Tibial nerve (tissue), 4 donors: ENCODE measurements around the gene JAZF1.

Source experiments
- EP300 ChIP-seq, 2 donors: sonication (generic); formaldehyde crosslinking; IDR thresholded peaks; one replicate each; pipeline ENCODE4 v1.6.1; 2017; ENCODE audit warnings: antibody characterized with exemption in 2 of 2, mild to moderate bottlenecking in 1 of 2
- POLR2A ChIP-seq, 2 donors: fragments of 450-650 bp; IDR thresholded peaks; one replicate each; pipeline ENCODE4 v1.6.1; 2017; ENCODE audit warnings: antibody characterized with exemption in 2 of 2, mild to moderate bottlenecking in 2 of 2, moderate library complexity in 2 of 2
- TF ChIP-seq, protein P1 (sequence below), 5 experiments: fragments of 200-600 bp in 3 of 5; fragments of 450-650 bp in 2 of 5; sonication (generic) in 3 of 5; IDR thresholded peaks; one replicate each; pipeline ENCODE4 v1.5.1; 2016 to 2019; ENCODE audit warnings: antibody characterized with exemption in 5 of 5, mild to moderate bottlenecking in 3 of 5, moderate library complexity in 2 of 5

DNA sequence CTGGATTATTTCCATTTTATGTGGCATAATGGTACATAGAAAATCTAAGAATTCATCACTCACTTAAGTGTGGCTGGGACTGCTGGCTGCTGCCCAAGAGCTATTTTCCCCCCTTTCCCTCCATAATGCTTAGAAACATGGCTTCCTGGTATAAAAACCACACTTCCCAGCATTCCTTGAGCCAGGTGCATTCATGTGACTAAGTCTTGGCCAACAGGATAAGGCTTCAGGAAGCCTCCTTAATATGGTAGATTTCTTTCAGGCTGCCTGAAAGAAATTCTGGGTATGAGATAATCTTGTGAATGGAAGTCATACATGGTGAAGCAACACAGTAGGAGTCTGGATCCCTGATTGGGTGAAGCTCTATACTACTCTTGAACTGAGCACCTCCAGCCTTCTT is 178.0 kb downstream of the JAZF1 start:
- TF ChIP-seq, protein P1, sequence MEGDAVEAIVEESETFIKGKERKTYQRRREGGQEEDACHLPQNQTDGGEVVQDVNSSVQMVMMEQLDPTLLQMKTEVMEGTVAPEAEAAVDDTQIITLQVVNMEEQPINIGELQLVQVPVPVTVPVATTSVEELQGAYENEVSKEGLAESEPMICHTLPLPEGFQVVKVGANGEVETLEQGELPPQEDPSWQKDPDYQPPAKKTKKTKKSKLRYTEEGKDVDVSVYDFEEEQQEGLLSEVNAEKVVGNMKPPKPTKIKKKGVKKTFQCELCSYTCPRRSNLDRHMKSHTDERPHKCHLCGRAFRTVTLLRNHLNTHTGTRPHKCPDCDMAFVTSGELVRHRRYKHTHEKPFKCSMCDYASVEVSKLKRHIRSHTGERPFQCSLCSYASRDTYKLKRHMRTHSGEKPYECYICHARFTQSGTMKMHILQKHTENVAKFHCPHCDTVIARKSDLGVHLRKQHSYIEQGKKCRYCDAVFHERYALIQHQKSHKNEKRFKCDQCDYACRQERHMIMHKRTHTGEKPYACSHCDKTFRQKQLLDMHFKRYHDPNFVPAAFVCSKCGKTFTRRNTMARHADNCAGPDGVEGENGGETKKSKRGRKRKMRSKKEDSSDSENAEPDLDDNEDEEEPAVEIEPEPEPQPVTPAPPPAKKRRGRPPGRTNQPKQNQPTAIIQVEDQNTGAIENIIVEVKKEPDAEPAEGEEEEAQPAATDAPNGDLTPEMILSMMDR (IDR thresholded peaks at IDR 0.05) = no peak
- no peak for TF ChIP-seq POLR2A (IDR thresholded peaks at IDR 0.05)
- no peak for TF ChIP-seq EP300 (IDR thresholded peaks at IDR 0.05)
